Measurements from ENCODE around the gene WSCD2. TPM values are rescaled to one million over a fixed set of nuclear protein-coding genes. Genes with fewer than 3 reads are reported as not detected.

Gene WSCD2
- total RNA-seq, 1 donor from 2014 or later = not detected

- no peak for TF ChIP-seq CTCF (IDR thresholded peaks at IDR 0.05; ENCODE audit: insufficient read depth, low read length, severe bottlenecking)
- peak; percentile 18 for FAIRE-seq
- DNase-seq (ENCODE audit: low read depth) = no peak
- H3K4me3 ChIP-seq (ENCODE audit: low read depth, low read length) = no peak overlapping the region
- H3K36me3 ChIP-seq (ENCODE audit: control insufficient read depth, insufficient read depth, low read length) = no peaks in the 10 kb centered on the region
- no peaks in the 10 kb centered on the region for H3K27me3 ChIP-seq (ENCODE audit: control insufficient read depth, insufficient read depth, low read length)
Observed at GRCh38 chr12:108235197-108235984, 106.3 kb downstream of the WSCD2 start.

DNA sequence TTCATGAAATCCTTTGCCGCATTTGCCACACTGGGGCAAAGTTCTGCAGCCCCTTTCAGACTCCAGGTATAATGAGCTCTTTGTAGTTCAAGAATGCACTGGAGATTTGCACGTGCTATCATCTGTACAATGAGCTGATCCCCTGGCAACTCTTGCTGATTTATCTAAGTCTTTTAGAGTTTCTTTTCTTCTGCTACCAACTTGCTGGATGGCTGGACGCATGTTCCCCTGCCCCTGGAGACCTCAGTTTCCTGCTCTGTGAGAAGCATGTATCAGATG lies 106.8 kb downstream of the WSCD2 start:
- Histone ChIP-seq H3K36me3 (ENCODE audit: control insufficient read depth, insufficient read depth, low read length) (no peaks in the 10 kb centered on the region), H3K4me3 (ENCODE audit: low read depth, low read length) (no peak overlapping the region), H3K27me3 (ENCODE audit: control insufficient read depth, insufficient read depth, low read length) (no peaks in the 10 kb centered on the region)
- DNase-seq (ENCODE audit: low read depth) = no peak
- no peak for FAIRE-seq
- no peak for TF ChIP-seq CTCF (IDR thresholded peaks at IDR 0.05; ENCODE audit: insufficient read depth, low read length, severe bottlenecking)

GRCh38 chr12:108236366-108236765 lies 107.3 kb downstream of the WSCD2 start:
- no peak for DNase-seq (ENCODE audit: low read depth)
- Histone ChIP-seq H3K4me3 (ENCODE audit: low read depth, low read length) (no peak overlapping the region), H3K27me3 (ENCODE audit: control insufficient read depth, insufficient read depth, low read length) (no peaks in the 10 kb centered on the region), H3K36me3 (ENCODE audit: control insufficient read depth, insufficient read depth, low read length) (no peaks in the 10 kb centered on the region)
- no peak for FAIRE-seq
- TF ChIP-seq CTCF (IDR thresholded peaks at IDR 0.05; ENCODE audit: insufficient read depth, low read length, severe bottlenecking) = no peak

GRCh38 chr12:108237272-108237671 lies 108.2 kb downstream of the WSCD2 start:
- DNase-seq (ENCODE audit: low read depth) (no peak), FAIRE-seq (peak; percentile 72)
- no peaks in the 10 kb centered on the region for H3K36me3 ChIP-seq (ENCODE audit: control insufficient read depth, insufficient read depth, low read length)

GRCh38 chr12:108238474-108238873 lies 109.4 kb downstream of the WSCD2 start:
- Histone ChIP-seq H3K27me3 (ENCODE audit: control insufficient read depth, insufficient read depth, low read length) (no peaks in the 10 kb centered on the region), H3K36me3 (ENCODE audit: control insufficient read depth, insufficient read depth, low read length) (no peaks in the 10 kb centered on the region), H3K4me3 (ENCODE audit: low read depth, low read length) (no peak overlapping the region)
- FAIRE-seq (no peak), DNase-seq (ENCODE audit: low read depth) (no peak)
- no peak for TF ChIP-seq CTCF (IDR thresholded peaks at IDR 0.05; ENCODE audit: insufficient read depth, low read length, severe bottlenecking)

More at GRCh38 chr12:108237272-108237671, 108.2 kb downstream of the WSCD2 start:
- no peak for TF ChIP-seq CTCF (IDR thresholded peaks at IDR 0.05; ENCODE audit: insufficient read depth, low read length, severe bottlenecking)
- H3K4me3 ChIP-seq (ENCODE audit: low read depth, low read length) = no peak overlapping the region
- no peaks in the 10 kb centered on the region for H3K27me3 ChIP-seq (ENCODE audit: control insufficient read depth, insufficient read depth, low read length)

DNA sequence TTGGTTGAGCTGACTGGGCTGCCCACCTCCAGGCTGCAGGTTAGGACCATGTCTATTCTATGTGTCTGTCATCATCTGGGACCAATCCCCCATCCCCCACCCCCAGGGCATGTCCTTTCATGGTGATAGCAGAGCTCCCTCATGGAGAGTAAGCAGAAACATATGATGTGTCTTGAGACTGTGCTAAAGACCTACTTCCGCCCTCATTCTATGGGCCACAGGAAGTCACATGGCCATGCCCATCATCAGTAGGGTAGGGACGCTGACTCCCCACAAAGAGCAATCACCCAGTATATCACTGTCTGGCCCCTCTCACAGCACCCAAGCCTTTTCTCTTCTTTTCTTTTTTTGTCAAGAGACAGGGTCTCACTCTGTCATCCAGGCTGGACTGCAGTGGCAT lies 110.3 kb downstream of the WSCD2 start:
- FAIRE-seq (no peak), DNase-seq (ENCODE audit: low read depth) (no peak)
- no peak for TF ChIP-seq CTCF (IDR thresholded peaks at IDR 0.05; ENCODE audit: insufficient read depth, low read length, severe bottlenecking)
- H3K4me3 ChIP-seq (ENCODE audit: low read depth, low read length) = no peak overlapping the region
- H3K27me3 ChIP-seq (ENCODE audit: control insufficient read depth, insufficient read depth, low read length) = no peaks in the 10 kb centered on the region
- H3K36me3 ChIP-seq (ENCODE audit: control insufficient read depth, insufficient read depth, low read length) = no peaks in the 10 kb centered on the region

All from bronchial epithelial cell (primary cell).